Coronary artery (tissue), 2 donors: Measurements from ENCODE around the gene EDNRA.

Source experiments
- DNase-seq: peaks from one replicate; pipeline ENCODE4 v3.0.0-alpha.2; 2017; ENCODE audit warnings: low spot score
- H3K27ac ChIP-seq, 2 donors: fragments of 200-600 bp; sonication (generic); one replicate each; pipeline ENCODE4 v1.5.1; 2016 to 2019
- H3K4me3 ChIP-seq: fragments of 200-600 bp; sonication (generic); 2 replicates; pipeline ENCODE4 v1.5.1; 2016; ENCODE audit warnings: mild to moderate bottlenecking, moderate library complexity
- CTCF ChIP-seq: fragments of 200-600 bp; sonication (generic); IDR thresholded peaks from one replicate; pipeline ENCODE4 v1.5.1; 2019; ENCODE audit warnings: antibody characterized with exemption

The EDNRA gene

GRCh38 chr4:147582386-147583060 lies 101.6 kb downstream of the EDNRA start:
- no peak overlapping the region for H3K27ac ChIP-seq

GRCh38 chr4:147583876-147584275 lies 103.0 kb downstream of the EDNRA start:
- no peak for DNase-seq

More at GRCh38 chr4:147582386-147583060, 101.6 kb downstream of the EDNRA start:
- H3K4me3 ChIP-seq, result no peak overlapping the region
- TF ChIP-seq CTCF, result no peak
- DNase-seq, result no peak

GRCh38 chr4:147586032-147586431 lies 105.1 kb downstream of the EDNRA start:
- no peak for TF ChIP-seq CTCF
- no peak overlapping the region for H3K27ac ChIP-seq
- DNase-seq, result no peak
- no peak overlapping the region for H3K4me3 ChIP-seq

More at GRCh38 chr4:147583876-147584275, 103.0 kb downstream of the EDNRA start:
- Histone ChIP-seq H3K27ac (no peak overlapping the region), H3K4me3 (no peak overlapping the region)
- no peak for TF ChIP-seq CTCF

- no peak for TF ChIP-seq CTCF
- no peak overlapping the region for H3K27ac ChIP-seq
- DNase-seq, result no peak
- no peak overlapping the region for H3K4me3 ChIP-seq
Observed at GRCh38 chr4:147586637-147587036, 105.7 kb downstream of the EDNRA start.

GRCh38 chr4:147587041-147587440 lies 106.1 kb downstream of the EDNRA start:
- no peak for TF ChIP-seq CTCF
- Histone ChIP-seq H3K27ac (no peak overlapping the region), H3K4me3 (no peak overlapping the region)
- DNase-seq, result no peak

GRCh38 chr4:147589586-147589985 lies 108.7 kb downstream of the EDNRA start:
- Histone ChIP-seq H3K4me3 (no peak overlapping the region), H3K27ac (no peak overlapping the region)
- no peak for TF ChIP-seq CTCF
- DNase-seq, result no peak

GRCh38 chr4:147590249-147590920 lies 109.5 kb downstream of the EDNRA start:
- Histone ChIP-seq H3K4me3 (no peak overlapping the region), H3K27ac (no peak overlapping the region)
- peak; percentile 54 for TF ChIP-seq CTCF
- DNase-seq, result no peak
